ENCODE results near the gene IL2RG. TPM values are rescaled to one million over a fixed set of nuclear protein-coding genes. Genes with fewer than 3 reads are reported as not detected.

IL2RG gene
- total RNA-seq, 2 donors from 2014 or later: 4.2 TPM; not detected in 1

DNA sequence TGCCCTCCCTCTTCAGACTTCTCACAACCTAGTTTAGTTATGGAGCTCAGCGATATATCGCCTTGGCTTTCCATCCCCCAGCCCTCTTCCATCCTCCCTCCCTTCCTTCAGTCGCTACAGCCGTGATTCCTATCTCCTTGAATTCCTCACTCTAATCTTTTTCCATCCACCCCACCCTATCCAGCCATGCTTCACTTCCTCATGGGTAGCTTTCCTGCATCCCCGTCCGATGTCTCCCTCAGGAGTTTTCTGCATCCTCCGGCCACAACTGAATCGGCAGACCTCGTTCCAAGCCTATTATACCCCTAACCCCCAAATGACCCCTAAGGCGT lies 43.7 kb downstream of the IL2RG start:
- TF ChIP-seq, protein P1, sequence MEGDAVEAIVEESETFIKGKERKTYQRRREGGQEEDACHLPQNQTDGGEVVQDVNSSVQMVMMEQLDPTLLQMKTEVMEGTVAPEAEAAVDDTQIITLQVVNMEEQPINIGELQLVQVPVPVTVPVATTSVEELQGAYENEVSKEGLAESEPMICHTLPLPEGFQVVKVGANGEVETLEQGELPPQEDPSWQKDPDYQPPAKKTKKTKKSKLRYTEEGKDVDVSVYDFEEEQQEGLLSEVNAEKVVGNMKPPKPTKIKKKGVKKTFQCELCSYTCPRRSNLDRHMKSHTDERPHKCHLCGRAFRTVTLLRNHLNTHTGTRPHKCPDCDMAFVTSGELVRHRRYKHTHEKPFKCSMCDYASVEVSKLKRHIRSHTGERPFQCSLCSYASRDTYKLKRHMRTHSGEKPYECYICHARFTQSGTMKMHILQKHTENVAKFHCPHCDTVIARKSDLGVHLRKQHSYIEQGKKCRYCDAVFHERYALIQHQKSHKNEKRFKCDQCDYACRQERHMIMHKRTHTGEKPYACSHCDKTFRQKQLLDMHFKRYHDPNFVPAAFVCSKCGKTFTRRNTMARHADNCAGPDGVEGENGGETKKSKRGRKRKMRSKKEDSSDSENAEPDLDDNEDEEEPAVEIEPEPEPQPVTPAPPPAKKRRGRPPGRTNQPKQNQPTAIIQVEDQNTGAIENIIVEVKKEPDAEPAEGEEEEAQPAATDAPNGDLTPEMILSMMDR (IDR thresholded peaks at IDR 0.05): no peak
- Histone ChIP-seq H3K36me3 (no peaks in the 10 kb centered on the region), H3K27ac (peak overlapping the region; percentile 84 to 94), H3K4me1 (no peaks in the 10 kb centered on the region), H3K9me3 (no peaks in the 10 kb centered on the region), H3K4me3 (peak overlapping the region; percentile 60 to 65), H3K27me3 (peaks cover 0 to 3% of the 10 kb centered on the region in 2 donors)
- no peak for DNase-seq (ENCODE audit: low spot score)

DNA sequence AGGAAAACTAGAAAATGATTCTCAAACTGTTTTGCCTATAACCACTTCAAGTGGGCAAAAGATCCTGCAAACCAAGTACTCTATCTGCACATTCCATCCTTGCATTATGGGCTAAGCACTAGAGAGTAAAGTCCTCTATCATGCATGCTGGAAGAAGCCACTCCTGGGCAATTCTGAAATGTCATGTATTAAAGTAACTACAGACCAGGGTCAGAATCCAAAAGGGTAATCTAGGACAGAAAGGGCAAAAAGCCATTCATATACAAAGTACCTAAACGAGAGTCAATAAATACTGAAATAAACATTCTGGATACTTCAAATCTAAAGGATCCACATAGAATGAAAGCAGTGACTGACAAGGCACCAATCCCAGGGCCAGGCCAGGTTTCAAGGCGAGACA lies 44.3 kb downstream of the IL2RG start:
- Histone ChIP-seq H3K9me3 (no peaks in the 10 kb centered on the region), H3K4me1 (no peaks in the 10 kb centered on the region), H3K27me3 (peaks cover 0 to 3% of the 10 kb centered on the region in 2 donors), H3K4me3 (peak overlapping the region; percentile 60 to 65), H3K36me3 (no peaks in the 10 kb centered on the region), H3K27ac (peak overlapping the region; percentile 84 to 94)
- TF ChIP-seq, protein P1 (IDR thresholded peaks at IDR 0.05): no peak
- DNase-seq (ENCODE audit: low spot score): no peak

DNA sequence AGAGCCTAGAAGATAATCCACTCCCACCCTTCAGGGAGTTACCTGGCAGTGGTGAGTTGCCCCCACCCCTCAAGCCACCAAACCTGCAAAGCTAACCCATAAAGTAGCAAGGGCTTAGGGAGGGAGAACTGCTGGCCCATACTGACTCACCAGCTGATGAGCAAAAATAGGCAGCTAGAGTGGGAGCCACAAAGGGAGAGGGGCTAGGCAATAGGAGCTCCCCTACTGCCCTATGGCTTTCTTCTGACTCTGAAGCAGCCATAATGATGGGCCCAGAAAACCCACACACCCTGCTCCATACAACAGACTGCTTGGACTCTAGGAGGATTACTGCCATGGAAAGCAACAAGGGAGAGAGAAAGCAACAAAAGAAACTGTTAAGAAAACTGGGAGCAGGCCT lies 51.2 kb downstream of the IL2RG start:
- Histone ChIP-seq H3K4me3 (no peak overlapping the region), H3K27me3 (no peaks in the 10 kb centered on the region), H3K27ac (no peak overlapping the region), H3K36me3 (peaks cover 13% of the 10 kb centered on the region), H3K4me1 (no peaks in the 10 kb centered on the region), H3K9me3 (no peaks in the 10 kb centered on the region)
- TF ChIP-seq, protein P1 (IDR thresholded peaks at IDR 0.05): no peak
- no peak for DNase-seq (ENCODE audit: low spot score)

DNA sequence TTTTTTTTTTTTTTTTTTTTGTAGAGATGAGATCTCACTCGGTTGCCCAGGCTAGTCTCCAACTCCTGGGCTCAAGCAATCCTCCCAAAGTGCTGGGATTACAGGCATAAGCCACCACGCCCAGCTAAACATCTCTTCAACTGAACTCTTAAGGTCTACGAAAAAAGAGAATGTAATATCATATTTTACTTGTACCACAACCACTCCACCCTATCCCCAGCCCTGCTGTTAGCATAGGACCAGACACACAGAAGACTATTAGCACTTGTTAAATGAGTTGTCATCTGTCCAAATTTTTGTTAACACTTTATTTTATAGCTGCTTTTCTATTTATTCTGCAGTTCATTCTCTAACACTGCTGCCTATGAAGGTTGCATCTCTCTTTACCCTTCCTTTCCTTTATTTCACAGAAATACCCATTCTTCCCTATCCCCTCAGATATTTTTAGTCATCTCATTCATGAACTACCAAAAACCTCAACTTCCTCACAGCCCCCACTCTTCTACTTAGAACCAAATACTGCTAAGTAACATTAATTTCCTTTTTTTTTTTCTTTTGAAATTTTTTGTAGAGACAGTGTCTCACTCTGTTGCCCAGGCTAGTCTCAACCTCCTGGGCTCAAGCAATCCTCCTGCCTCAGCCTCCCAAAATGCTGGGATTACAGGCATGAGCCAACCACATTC lies 53.4 kb downstream of the IL2RG start:
- no peak for DNase-seq (ENCODE audit: low spot score)
- no peak overlapping the region for H3K27ac ChIP-seq
- H3K36me3 ChIP-seq: peaks cover 13% of the 10 kb centered on the region

More for the DNA sequence above, 53.4 kb downstream of the IL2RG start:
- Histone ChIP-seq H3K27me3 (no peaks in the 10 kb centered on the region), H3K4me1 (no peaks in the 10 kb centered on the region), H3K9me3 (no peaks in the 10 kb centered on the region), H3K4me3 (no peak overlapping the region)
- TF ChIP-seq, protein P1 (IDR thresholded peaks at IDR 0.05): no peak

Other genes starting within 250 kb of the IL2RG start
- gene TEX11, start 202.9 kb downstream of the IL2RG start, total RNA-seq: not detected
- not detected for gene SLC7A3, start 180.5 kb downstream of the IL2RG start, total RNA-seq
- 10 to 100 TPM; 30.8 to 40.1 TPM for gene SNX12, start 43.2 kb downstream of the IL2RG start, total RNA-seq
- 10 to 100 TPM; 12.4 to 17.0 TPM for gene FOXO4, start 15.7 kb downstream of the IL2RG start, total RNA-seq
- not detected for gene CXorf65, start 4.8 kb downstream of the IL2RG start, total RNA-seq
- 10 to 100 TPM; 14.8 to 25.5 TPM for gene MED12, start 7.0 kb upstream of the IL2RG start, total RNA-seq
- gene NLGN3, start 33.3 kb upstream of the IL2RG start, total RNA-seq: under 1 TPM; 0.19 to 0.98 TPM
- not detected for gene GJB1, start 111.6 kb upstream of the IL2RG start, total RNA-seq
- 10 to 100 TPM in 1 of 2 donors, 1 to 10 TPM in 1; 10.0 to 10.5 TPM for gene ZMYM3, start 142.6 kb upstream of the IL2RG start, total RNA-seq
- gene NONO, start 172.1 kb upstream of the IL2RG start, total RNA-seq: 100 to 1,000 TPM; 110 to 120 TPM
- gene ITGB1BP2, start 190.2 kb upstream of the IL2RG start, total RNA-seq: 100 to 1,000 TPM; 102 to 172 TPM